Smooth muscle cell (in vitro differentiated cells): Measurements from ENCODE around the gene ECI2. TPM values are rescaled to one million over a fixed set of nuclear protein-coding genes. Genes with fewer than 3 reads are reported as not detected.
"Not testable (repeated sequence)": the region's sequence is repeated elsewhere in the genome, so short reads cannot be mapped to it uniquely, and the experiment has no call there.

ENCODE experiments used
- DNase-seq: peaks from one replicate; lab custom pipeline; 2025; ENCODE audit not compliant: unreplicated experiment; lab: John Stamatoyannopoulos, UW
- H2AFZ ChIP-seq: fragments of 200-600 bp; sonication (generic); 2 replicates; pipeline ENCODE4 v1.6.0; 2016; ENCODE audit warnings: antibody characterized with exemption, low read depth, mild to moderate bottlenecking
- H3F3A ChIP-seq: fragments of 200-600 bp; sonication (generic); 2 replicates; pipeline ENCODE4 v1.6.0; 2017; ENCODE audit warnings: antibody characterized with exemption, low read depth
- H3K27ac ChIP-seq: fragments of 200-600 bp; sonication (generic); 2 replicates; pipeline ENCODE4 v1.5.1; 2016; ENCODE audit warnings: low read depth, mild to moderate bottlenecking
- H3K27me3 ChIP-seq: fragments of 200-600 bp; sonication (generic); 2 replicates; pipeline ENCODE4 v1.6.1; 2016; ENCODE audit warnings: low read depth, mild to moderate bottlenecking
- H3K36me3 ChIP-seq: fragments of 200-600 bp; sonication (generic); 2 replicates; pipeline ENCODE4 v1.5.1; 2016; ENCODE audit warnings: low read depth
- H3K4me1 ChIP-seq: fragments of 200-600 bp; sonication (generic); 2 replicates; pipeline ENCODE4 v1.5.1; 2016; ENCODE audit warnings: low read depth
- H3K4me2 ChIP-seq: fragments of 200-600 bp; sonication (generic); 2 replicates; pipeline ENCODE4 v1.6.0; 2016; ENCODE audit warnings: mild to moderate bottlenecking
- H3K4me3 ChIP-seq: fragments of 200-600 bp; sonication (generic); 2 replicates; pipeline ENCODE4 v1.5.1; 2016; ENCODE audit warnings: mild to moderate bottlenecking
- H3K79me2 ChIP-seq: fragments of 200-600 bp; sonication (generic); 2 replicates; pipeline ENCODE4 v1.6.0; 2016; ENCODE audit warnings: low read depth, mild to moderate bottlenecking
- H3K9ac ChIP-seq: fragments of 200-600 bp; sonication (generic); 2 replicates; pipeline ENCODE4 v1.6.0; 2016; ENCODE audit warnings: low read depth
- H3K9me3 ChIP-seq: fragments of 200-600 bp; sonication (generic); replicated peaks from 2 replicates; pipeline ENCODE4 v1.5.1; 2016; ENCODE audit warnings: low read depth
- H4K20me1 ChIP-seq: fragments of 200-600 bp; sonication (generic); 2 replicates; pipeline ENCODE4 v1.6.0; 2016; ENCODE audit warnings: low read depth
- WGBS: methylation state at CpG from one replicate; pipeline ENCODE4 v1.1.7; 2016; ENCODE audit warnings: low lambda C conversion rate; 5-methylcytosine and 5-hydroxymethylcytosine counted together
- polyA plus RNA-seq: library from polyadenylated mRNA; unstranded; fragments of >200 nt; fragmentation: Nextera tagmentation; extraction: Ambion mirVana; gene quantifications from 2 replicates; pipeline ENCODE4 v1.2.1, GENCODE V29; 2016
- total RNA-seq: library from RNA; depleted of rRNA; stranded (reverse); fragments of >200 nt; gene quantifications from 2 replicates; pipeline ENCODE4 v1.2.3, GENCODE V29; 2014
- TF ChIP-seq, protein P1 (sequence below): fragments of 200-600 bp; sonication (generic); IDR thresholded peaks from 2 replicates; pipeline ENCODE4 v1.5.1; 2017; ENCODE audit warnings: borderline replicate concordance, mild to moderate bottlenecking, antibody characterized with exemption; ENCODE audit not compliant: insufficient read depth, poor library complexity, severe bottlenecking

The ECI2 gene
- total and polyA plus RNA-seq, 2 experiments from 2014 or later = 62.0 to 69.8 TPM

DNA sequence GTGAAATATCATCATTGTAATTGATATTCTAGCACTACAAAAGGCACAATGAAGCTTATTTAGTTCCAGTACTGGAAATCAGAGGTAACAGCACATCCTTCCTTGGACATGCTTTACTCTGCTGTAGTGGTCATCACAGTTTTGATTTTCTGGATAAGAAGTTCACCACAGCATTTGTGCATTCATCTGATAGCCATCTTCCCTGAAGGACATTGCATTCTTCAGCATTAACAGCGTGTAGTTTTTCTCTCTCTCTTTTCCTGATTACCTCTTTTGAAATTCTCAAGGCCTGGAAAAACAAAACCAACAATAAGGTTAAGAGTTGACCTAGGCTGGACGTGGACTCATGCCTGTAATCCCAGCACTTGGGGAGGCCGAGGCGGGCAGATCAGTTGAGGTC, 19.6 kb downstream of the ECI2 start:
- no peak overlapping the region for H3K27ac ChIP-seq
- H3F3A ChIP-seq = peaks cover 3% of the 10 kb centered on the region
- H3K9me3 ChIP-seq = no peaks in the 10 kb centered on the region
- no peak overlapping the region for H3K9ac ChIP-seq
- H4K20me1 ChIP-seq = peaks cover 2% of the 10 kb centered on the region
- no peak overlapping the region for H3K4me3 ChIP-seq
- no peak overlapping the region for H2AFZ ChIP-seq
- H3K4me1 ChIP-seq = no peaks in the 10 kb centered on the region
- H3K27me3 ChIP-seq = no peaks in the 10 kb centered on the region
- 87% methylated on average over 4 of the region's 4 CpGs for WGBS
- DNase-seq = no peak
- TF ChIP-seq, protein P1, sequence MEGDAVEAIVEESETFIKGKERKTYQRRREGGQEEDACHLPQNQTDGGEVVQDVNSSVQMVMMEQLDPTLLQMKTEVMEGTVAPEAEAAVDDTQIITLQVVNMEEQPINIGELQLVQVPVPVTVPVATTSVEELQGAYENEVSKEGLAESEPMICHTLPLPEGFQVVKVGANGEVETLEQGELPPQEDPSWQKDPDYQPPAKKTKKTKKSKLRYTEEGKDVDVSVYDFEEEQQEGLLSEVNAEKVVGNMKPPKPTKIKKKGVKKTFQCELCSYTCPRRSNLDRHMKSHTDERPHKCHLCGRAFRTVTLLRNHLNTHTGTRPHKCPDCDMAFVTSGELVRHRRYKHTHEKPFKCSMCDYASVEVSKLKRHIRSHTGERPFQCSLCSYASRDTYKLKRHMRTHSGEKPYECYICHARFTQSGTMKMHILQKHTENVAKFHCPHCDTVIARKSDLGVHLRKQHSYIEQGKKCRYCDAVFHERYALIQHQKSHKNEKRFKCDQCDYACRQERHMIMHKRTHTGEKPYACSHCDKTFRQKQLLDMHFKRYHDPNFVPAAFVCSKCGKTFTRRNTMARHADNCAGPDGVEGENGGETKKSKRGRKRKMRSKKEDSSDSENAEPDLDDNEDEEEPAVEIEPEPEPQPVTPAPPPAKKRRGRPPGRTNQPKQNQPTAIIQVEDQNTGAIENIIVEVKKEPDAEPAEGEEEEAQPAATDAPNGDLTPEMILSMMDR = no peak
- no peaks in the 10 kb centered on the region for H3K79me2 ChIP-seq
- peaks cover 5% of the 10 kb centered on the region for H3K36me3 ChIP-seq
- no peak overlapping the region for H3K4me2 ChIP-seq

DNA sequence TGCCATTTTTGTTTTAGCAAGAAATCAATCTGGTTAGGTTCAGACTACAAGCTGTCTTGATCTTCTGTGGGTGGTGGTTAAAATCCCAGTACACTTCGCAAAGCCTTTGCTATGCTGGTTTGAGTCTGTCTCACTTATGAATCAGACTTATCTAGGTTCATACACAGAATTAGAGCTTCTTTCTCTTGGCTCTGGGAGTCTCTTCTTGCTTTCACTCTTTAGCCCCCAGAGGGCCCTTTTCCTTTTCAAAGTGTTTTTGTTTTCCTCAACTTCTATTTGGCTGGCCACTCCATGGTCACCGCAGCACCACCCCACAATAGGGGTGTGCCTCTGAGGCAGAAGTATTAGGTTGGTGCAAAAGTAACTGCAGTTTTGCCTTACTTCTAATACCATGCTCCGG, 21.3 kb downstream of the ECI2 start:
- Histone ChIP-seq H4K20me1 (peaks cover 2% of the 10 kb centered on the region), H3K4me2 (peak overlapping the region; percentile 62), H2AFZ (no peak overlapping the region), H3K27me3 (no peaks in the 10 kb centered on the region), H3F3A (peaks cover 3% of the 10 kb centered on the region), H3K4me1 (no peaks in the 10 kb centered on the region), H3K9ac (no peak overlapping the region), H3K36me3 (peaks cover 5% of the 10 kb centered on the region), H3K79me2 (no peaks in the 10 kb centered on the region), H3K27ac (peak overlapping the region; percentile 42), H3K4me3 (no peak overlapping the region), H3K9me3 (no peaks in the 10 kb centered on the region)
- 51% methylated on average over 3 of the region's 3 CpGs for WGBS
- DNase-seq = no peak
- TF ChIP-seq, protein P1 = no peak

GRCh38 chr6:4113649-4114048, 21.7 kb downstream of the ECI2 start:
- Histone ChIP-seq H3K79me2 (no peaks in the 10 kb centered on the region), H3K4me1 (no peaks in the 10 kb centered on the region), H3K27ac (peak overlapping the region; percentile 42), H3K4me2 (peak overlapping the region; percentile 62), H2AFZ (no peak overlapping the region), H3K27me3 (no peaks in the 10 kb centered on the region), H3K4me3 (no peak overlapping the region), H3F3A (peaks cover 3% of the 10 kb centered on the region), H4K20me1 (peaks cover 2% of the 10 kb centered on the region), H3K9me3 (no peaks in the 10 kb centered on the region), H3K9ac (no peak overlapping the region), H3K36me3 (peaks cover 5% of the 10 kb centered on the region)
- DNase-seq = no peak
- TF ChIP-seq, protein P1 = no peak

GRCh38 chr6:4112366-4112765, 23.0 kb downstream of the ECI2 start:
- peaks cover 5% of the 10 kb centered on the region for H3K36me3 ChIP-seq
- no peak for DNase-seq
- peaks cover 2% of the 10 kb centered on the region for H4K20me1 ChIP-seq
- H3K27ac ChIP-seq = no peak overlapping the region
- WGBS = 98% methylated on average over 3 of the region's 3 CpGs
- H2AFZ ChIP-seq = no peak overlapping the region
- no peaks in the 10 kb centered on the region for H3K79me2 ChIP-seq
- no peaks in the 10 kb centered on the region for H3K4me1 ChIP-seq
- no peak overlapping the region for H3K9ac ChIP-seq
- TF ChIP-seq, protein P1 = no peak
- no peak overlapping the region for H3K4me2 ChIP-seq
- peaks cover 3% of the 10 kb centered on the region for H3F3A ChIP-seq
- H3K4me3 ChIP-seq = no peak overlapping the region
- H3K9me3 ChIP-seq = no peaks in the 10 kb centered on the region
- peaks cover 9% of the 10 kb centered on the region for H3K27me3 ChIP-seq

- H3K4me1 ChIP-seq, H3K27ac ChIP-seq, H3F3A ChIP-seq, DNase-seq, H3K9me3 ChIP-seq, H3K36me3 ChIP-seq, H2AFZ ChIP-seq, H3K79me2 ChIP-seq, H4K20me1 ChIP-seq, H3K4me3 ChIP-seq, H3K27me3 ChIP-seq, H3K4me2 ChIP-seq, H3K9ac ChIP-seq: not testable (repeated sequence)
- 45% methylated on average over 4 of the region's 4 CpGs for WGBS
Measured at GRCh38 chr6:4109363-4109815, 26.0 kb downstream of the ECI2 start.
